Endothelial cell of umbilical vein (primary cell): Measurements from ENCODE around the gene PHF12. TPM values are rescaled to one million over a fixed set of nuclear protein-coding genes. Genes with fewer than 3 reads are reported as not detected.

Experiments
- BruUV-seq: library from RNA; stranded (reverse); fragments of 400-500 nt; replicated peaks from 2 replicates; lab custom pipeline; 2021; lab: Mats Ljungman, UMichigan
- CTCF ChIA-PET: fragments of 300-600, 350-600 bp; sonication (Branson Sonifier 250); formaldehyde crosslinking; loops from one replicate; lab custom pipeline; 2021; ENCODE audit warnings: antibody characterized with exemption, inconsistent platforms; lab: Charles Lee
- POLR2A ChIA-PET: fragments of 300-600, 350-600 bp; sonication (Branson Sonifier 250); formaldehyde crosslinking; loops from one replicate; lab custom pipeline; 2021; ENCODE audit warnings: antibody characterized with exemption, inconsistent platforms; lab: Charles Lee
- DNase-seq: peaks from one replicate; pipeline ENCODE4 v3.0.0-alpha.2; 2011; ENCODE audit warnings: low read depth, low spot score
- FAIRE-seq: peaks from 2 replicates; lab custom pipeline; 2011; peaks lifted over from hg19 to GRCh38; lab: Jason Lieb, UNC
- H2AFZ ChIP-seq: 2 replicates; pipeline ENCODE4 v1.6.0; 2012; ENCODE audit warnings: low read depth, low read length, control low read depth, inconsistent platforms
- H3K27ac ChIP-seq: 2 replicates; pipeline ENCODE4 v1.5.1; 2011; ENCODE audit warnings: low read depth, mild to moderate bottlenecking, control low read depth, low read length, moderate library complexity; ENCODE audit not compliant: insufficient read depth
- H3K27me3 ChIP-seq, 2 experiments: 2 replicates each; pipeline versions ENCODE4 v1.6.0 to v1.6.1; 2011; ENCODE audit warnings: low read length in 2 of 2, mixed read lengths in 1 of 2; ENCODE audit not compliant: control insufficient read depth in 2 of 2, insufficient read depth in 2 of 2
- H3K36me3 ChIP-seq, 2 experiments: 2 replicates in 1 of 2; 3 replicates in 1 of 2; pipeline ENCODE4 v1.5.1; 2011; ENCODE audit warnings: low read length in 2 of 2, mild to moderate bottlenecking in 1 of 2, moderate library complexity in 1 of 2; ENCODE audit not compliant: control insufficient read depth in 2 of 2, insufficient read depth in 2 of 2; ENCODE audit errors: extremely low read depth in 1 of 2
- H3K4me1 ChIP-seq: 3 replicates; pipeline ENCODE4 v1.5.1; 2011; ENCODE audit warnings: mild to moderate bottlenecking, low read length; ENCODE audit not compliant: control insufficient read depth, insufficient read depth; ENCODE audit errors: extremely low read depth
- H3K4me2 ChIP-seq: 2 replicates; pipeline ENCODE4 v1.6.1; 2011; ENCODE audit warnings: low read length, control low read depth, mixed read lengths; ENCODE audit not compliant: insufficient read depth
- H3K4me3 ChIP-seq, 3 experiments: fragments of 200-600 bp in 1 of 3; sonication (generic), shearing (Covaris generic) in 1 of 3; replicated peaks in 1 of 3; 2 replicates each; pipeline ENCODE4 v1.5.1; 2011 to 2016; ENCODE audit warnings: control low read depth in 3 of 3, low read length in 3 of 3, mild to moderate bottlenecking in 2 of 3, inconsistent platforms in 1 of 3, low read depth in 1 of 3, moderate library complexity in 1 of 3; ENCODE audit not compliant: insufficient read depth in 1 of 3
- H3K79me2 ChIP-seq: 2 replicates; pipeline ENCODE4 v1.6.0; 2012; ENCODE audit warnings: low read length, inconsistent platforms; ENCODE audit not compliant: control insufficient read depth, insufficient read depth
- H3K9ac ChIP-seq: replicated peaks from 2 replicates; pipeline ENCODE3; 2011; ENCODE audit warnings: low read length, control low read depth; ENCODE audit not compliant: insufficient read depth; ENCODE audit errors: extremely low read depth
- H3K9me1 ChIP-seq: replicated peaks from 3 replicates; pipeline ENCODE4 v1.6.0; 2011; ENCODE audit warnings: mild to moderate bottlenecking, low read length; ENCODE audit not compliant: control insufficient read depth, insufficient read depth; ENCODE audit errors: extremely low read depth
- H3K9me3 ChIP-seq: replicated peaks from 2 replicates; pipeline ENCODE4 v1.5.1; 2012; ENCODE audit warnings: low read length, inconsistent platforms; ENCODE audit not compliant: control insufficient read depth, insufficient read depth
- H4K20me1 ChIP-seq: replicated peaks from 2 replicates; pipeline ENCODE3; 2011; ENCODE audit warnings: mild to moderate bottlenecking, low read length; ENCODE audit not compliant: control insufficient read depth, insufficient read depth; ENCODE audit errors: extremely low read depth
- EZH2 ChIP-seq: IDR thresholded peaks from 2 replicates; pipeline ENCODE4 v1.6.1; 2012; ENCODE audit warnings: borderline replicate concordance, low read depth, mild to moderate bottlenecking, moderate library complexity, low read length, inconsistent platforms; ENCODE audit not compliant: severe bottlenecking
- FOS ChIP-seq: IDR thresholded peaks from 2 replicates; pipeline ENCODE4 v1.6.1; 2011; ENCODE audit warnings: mild to moderate bottlenecking, low read length, moderate library complexity, borderline replicate concordance; ENCODE audit not compliant: insufficient read depth
- GATA2 ChIP-seq: IDR thresholded peaks from 2 replicates; pipeline ENCODE4 v1.7.0; 2011; ENCODE audit warnings: low read depth, mild to moderate bottlenecking, moderate library complexity, mixed read lengths, low read length; ENCODE audit not compliant: insufficient read length, insufficient read depth
- JUN ChIP-seq: IDR thresholded peaks from 2 replicates; pipeline ENCODE4 v1.6.1; 2011; ENCODE audit warnings: borderline replicate concordance, low read depth; ENCODE audit not compliant: insufficient read length, insufficient read depth
- MYC ChIP-seq: IDR thresholded peaks from one replicate; pipeline ENCODE4 v1.6.1; 2011; ENCODE audit warnings: mild to moderate bottlenecking, low read depth, low read length
- POLR2A ChIP-seq: IDR thresholded peaks from 2 replicates; pipeline ENCODE4 v1.6.1; 2012; ENCODE audit warnings: low read depth, mild to moderate bottlenecking, control low read depth, low read length
- POLR2AphosphoS5 ChIP-seq: IDR thresholded peaks from 2 replicates; pipeline ENCODE4 v1.6.1; 2012; ENCODE audit warnings: low read depth, mild to moderate bottlenecking, control low read depth, low read length, moderate library complexity; ENCODE audit not compliant: insufficient read depth
- dilution Hi-C: fragments of 300-500 bp; cut with MboI; formaldehyde crosslinking; loops from one replicate; pipeline ENCODE4 v1.15.0; 2019; ENCODE audit warnings: low sequenced_read_pairs; ENCODE audit not compliant: extremely low pct_ligation_motif_present
- intact Hi-C: fragments of 100-400 bp; cut with micrococcal nuclease; formaldehyde crosslinking; loops from one replicate; pipeline ENCODE4 v1.10.0; 2022
- polyA plus RNA-seq, 4 experiments: library from polyadenylated mRNA; depleted of rRNA in 3 of 4; stranded (reverse) in 3 of 4; unstranded in 1 of 4; fragments of >200 nt; gene quantifications; 2 replicates each; pipeline versions ENCODE4 v1.2.1 to v1.2.3, GENCODE V29; 2011 to 2012; ENCODE audit warnings: missing spikeins in 1 of 4
- total RNA-seq: library from RNA; stranded (reverse); gene quantifications from 2 replicates; pipeline ENCODE4 v1.2.3, GENCODE V29; 2021
- TF ChIP-seq, protein P1 (sequence below): IDR thresholded peaks from 2 replicates; pipeline ENCODE4 v1.6.1; 2011; ENCODE audit not compliant: insufficient read depth, insufficient read length
- TF ChIP-seq, protein P2 (sequence below), 2 donors: IDR thresholded peaks; 1 replicate in 1 of 2; 2 replicates in 1 of 2; pipeline ENCODE4 v1.5.1; 2011; ENCODE audit warnings: low read length in 2 of 2, mild to moderate bottlenecking in 2 of 2, moderate library complexity in 2 of 2, control low read depth in 1 of 2, inconsistent platforms in 1 of 2, low read depth in 1 of 2; ENCODE audit not compliant: insufficient read depth in 1 of 2; ENCODE audit errors: extremely low read depth in 1 of 2

Gene PHF12
- total and polyA plus RNA-seq, 2 donors (not counting 3 experiments of a cell fraction or from before 2014, with no cell fraction given): 26.6 to 44.2 TPM

- dilution Hi-C loops (no loop called here), intact Hi-C loops (loop anchor here (5.0 kb wide), 1 partner anchor 48 kb away; the partner anchor contains the start of gene FLOT2)
- Histone ChIP-seq H3K79me2 (peaks cover 80% of the 10 kb centered on the region), H3K9ac (peak overlapping the region; percentile 66), H3K9me3 (no peaks in the 10 kb centered on the region), H3K4me2 (peak overlapping the region; percentile 55), H3K27me3 (no peaks in the 10 kb centered on the region), H3K27ac (peak overlapping the region; percentile 94), H4K20me1 (peaks cover 6% of the 10 kb centered on the region), H3K36me3 (no peaks in the 10 kb centered on the region), H3K4me3 (no peak overlapping the region), H3K9me1 (no peaks in the 10 kb centered on the region), H2AFZ (no peak overlapping the region), H3K4me1 (peaks cover 42% of the 10 kb centered on the region)
- POLR2A ChIA-PET: no interaction called here
- CTCF ChIA-PET: interaction anchor here (0.7 to 2.4 kb wide), 8 partner anchors 8 to 298 kb away, joined by 3 to 11 read pairs (median 6); no protein-coding TSS in a partner anchor
- DNase-seq (no peak), FAIRE-seq (peak; percentile 8)
- BruUV-seq: no TSS peak
- TF ChIP-seq POLR2A: no peak
- no peak for TF ChIP-seq POLR2AphosphoS5
- no peak for TF ChIP-seq FOS
- no peak for TF ChIP-seq EZH2
- no peak for TF ChIP-seq MYC
- TF ChIP-seq GATA2: no peak
- TF ChIP-seq, protein P1, sequence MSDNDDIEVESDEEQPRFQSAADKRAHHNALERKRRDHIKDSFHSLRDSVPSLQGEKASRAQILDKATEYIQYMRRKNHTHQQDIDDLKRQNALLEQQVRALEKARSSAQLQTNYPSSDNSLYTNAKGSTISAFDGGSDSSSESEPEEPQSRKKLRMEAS: no peak
- TF ChIP-seq JUN: no peak
- TF ChIP-seq, protein P2, sequence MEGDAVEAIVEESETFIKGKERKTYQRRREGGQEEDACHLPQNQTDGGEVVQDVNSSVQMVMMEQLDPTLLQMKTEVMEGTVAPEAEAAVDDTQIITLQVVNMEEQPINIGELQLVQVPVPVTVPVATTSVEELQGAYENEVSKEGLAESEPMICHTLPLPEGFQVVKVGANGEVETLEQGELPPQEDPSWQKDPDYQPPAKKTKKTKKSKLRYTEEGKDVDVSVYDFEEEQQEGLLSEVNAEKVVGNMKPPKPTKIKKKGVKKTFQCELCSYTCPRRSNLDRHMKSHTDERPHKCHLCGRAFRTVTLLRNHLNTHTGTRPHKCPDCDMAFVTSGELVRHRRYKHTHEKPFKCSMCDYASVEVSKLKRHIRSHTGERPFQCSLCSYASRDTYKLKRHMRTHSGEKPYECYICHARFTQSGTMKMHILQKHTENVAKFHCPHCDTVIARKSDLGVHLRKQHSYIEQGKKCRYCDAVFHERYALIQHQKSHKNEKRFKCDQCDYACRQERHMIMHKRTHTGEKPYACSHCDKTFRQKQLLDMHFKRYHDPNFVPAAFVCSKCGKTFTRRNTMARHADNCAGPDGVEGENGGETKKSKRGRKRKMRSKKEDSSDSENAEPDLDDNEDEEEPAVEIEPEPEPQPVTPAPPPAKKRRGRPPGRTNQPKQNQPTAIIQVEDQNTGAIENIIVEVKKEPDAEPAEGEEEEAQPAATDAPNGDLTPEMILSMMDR (IDR thresholded peaks at IDR 0.05; ENCODE audit: extremely low read depth in 1 of 2, insufficient read depth in 1 of 2, low read depth in 1 of 2, low read length in 2 of 2): no peak
These were observed 6.2 kb downstream of the PHF12 start for GRCh38 chr17:28944862-28945741.
